ENCODE measurements around the gene PDSS2.

PDSS2 gene

DNA sequence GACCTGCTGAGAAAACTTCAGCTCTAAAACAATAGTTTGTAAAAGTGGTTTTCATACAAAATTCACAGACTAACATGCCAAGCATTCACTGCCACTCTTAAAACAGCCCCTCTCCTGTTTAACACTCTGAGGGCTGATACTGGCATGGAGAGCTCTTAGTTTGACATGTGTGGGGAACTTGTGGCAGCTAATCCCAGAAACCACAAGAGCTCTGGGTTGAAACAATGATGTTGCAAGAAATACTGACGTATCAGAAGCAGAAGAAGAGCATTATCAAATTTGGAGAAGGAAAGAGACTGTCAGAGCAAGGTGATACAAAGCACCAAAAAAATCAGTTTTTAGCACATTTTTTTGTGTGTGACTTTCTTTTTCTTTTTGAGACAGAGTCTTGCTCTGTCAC lies 349.2 kb downstream of the PDSS2 start:
- no peak for DNase-seq

DNA sequence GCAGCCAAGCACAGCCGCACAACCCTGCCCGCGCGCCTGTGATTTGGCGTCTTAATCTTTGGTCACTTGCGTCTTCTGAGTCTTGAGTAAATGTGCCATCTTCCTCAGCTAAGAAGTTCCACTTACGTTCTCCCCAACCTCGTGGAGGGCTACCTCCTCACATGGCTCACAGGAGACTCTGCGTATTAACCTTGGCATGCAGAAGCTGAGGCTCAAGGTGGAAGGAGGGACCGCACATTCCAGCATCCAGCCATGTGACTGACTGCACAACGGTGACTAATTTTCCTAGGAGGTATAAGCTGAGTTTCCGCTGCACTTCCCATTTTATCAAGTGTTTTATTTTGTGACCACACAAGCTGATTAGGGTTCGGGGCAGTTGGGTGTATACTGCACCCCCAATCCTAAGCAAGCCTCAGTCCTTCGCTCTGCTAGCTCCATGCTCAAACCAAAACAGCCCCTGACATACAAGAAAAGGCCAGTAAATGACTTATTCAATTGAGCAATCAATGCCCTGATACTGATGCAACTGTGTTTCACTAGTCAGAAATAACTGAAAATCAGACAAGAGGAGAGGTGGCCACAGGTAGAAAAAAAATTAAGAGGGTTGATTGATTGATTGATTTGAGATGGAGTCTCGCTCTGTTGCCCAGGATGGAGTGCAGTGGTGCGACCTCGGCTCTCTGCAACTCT lies 351.0 kb downstream of the PDSS2 start:
- no peak for DNase-seq

- DNase-seq = no peak
Observed at GRCh38 chr6:107107791-107108190, 351.6 kb downstream of the PDSS2 start.

- DNase-seq = no peak
Observed at GRCh38 chr6:107106165-107106564, 353.2 kb downstream of the PDSS2 start.

- DNase-seq = no peak
Observed at GRCh38 chr6:107105511-107106116, 353.8 kb downstream of the PDSS2 start.

DNA sequence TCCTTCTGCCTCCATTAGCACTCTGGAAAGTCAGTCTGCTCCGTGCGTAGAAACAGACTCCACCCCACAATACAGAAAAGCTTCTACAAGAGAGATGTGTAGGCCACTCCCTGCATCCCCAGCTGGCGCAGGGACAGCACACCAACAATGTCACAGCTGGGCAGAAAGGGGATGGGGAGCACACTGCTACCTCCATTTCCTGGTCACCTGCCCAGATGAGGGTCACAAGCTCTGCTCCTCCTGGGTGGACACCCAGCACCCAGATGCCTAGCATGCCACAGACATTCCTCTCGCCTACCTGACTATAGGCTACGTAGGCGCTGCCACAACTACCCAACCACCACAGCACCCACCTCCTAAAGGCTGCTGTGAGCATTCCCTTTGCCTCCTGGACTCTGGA lies 356.3 kb downstream of the PDSS2 start:
- no peak for DNase-seq

Data from stimulated activated CD4-positive, alpha-beta T cell treated with anti-CD3 and anti-CD28 coated beads, Interleukin-1b, Interleukin-23, amount 100 ng/mL, for 48 hours (primary cell).